Measurements from ENCODE around the gene AZIN2.

- TF ChIP-seq EZH2 (IDR thresholded peaks at IDR 0.05) (no peak), POLR2AphosphoS5 (IDR thresholded peaks at IDR 0.05; ENCODE audit: borderline replicate concordance, low read depth, low read length) (no peak), FOXP2 (optimal IDR thresholded peaks at IDR 0.05; ENCODE audit: control extremely low read depth, extremely low read length, insufficient read depth) (no peak)
Observed at GRCh38 chr1:33082575-33083108, 1.7 kb downstream of the AZIN2 start.

Measured in SK-N-MC (cell line).